Right atrium auricular region (tissue), 2 donors: Measurements from ENCODE around the gene PRDM15. TPM values are rescaled to one million over a fixed set of nuclear protein-coding genes. Genes with fewer than 3 reads are reported as not detected.
A peak's percentile ranks its signal among the peaks of the same experiment; 100 is the strongest.

Source experiments
- DNase-seq: peaks from one replicate; pipeline ENCODE4 v3.0.0-alpha.2; 2019; ENCODE audit warnings: low spot score
- H3K27ac ChIP-seq, 2 donors: fragments of 200-600 bp; sonication (generic); 1 replicate in 1 of 2; 2 replicates in 1 of 2; pipeline ENCODE4 v1.5.1; 2016 to 2019
- H3K27me3 ChIP-seq, 2 donors: fragments of 200-600 bp; sonication (generic); one replicate each; pipeline versions ENCODE4 v1.5.1 to v1.6.0; 2017 to 2019
- H3K36me3 ChIP-seq: fragments of 200-600 bp; sonication (generic); one replicate; pipeline ENCODE4 v1.5.1; 2016
- H3K4me1 ChIP-seq, 2 donors: fragments of 200-600 bp; sonication (generic); one replicate each; pipeline versions ENCODE4 v1.5.1 to v1.6.0; 2017 to 2019
- H3K4me3 ChIP-seq, 2 donors: fragments of 200-600 bp; sonication (generic); 1 replicate in 1 of 2; 2 replicates in 1 of 2; pipeline ENCODE4 v1.5.1; 2017 to 2019; ENCODE audit warnings: mild to moderate bottlenecking in 1 of 2, moderate library complexity in 1 of 2
- H3K9me3 ChIP-seq, 2 donors: fragments of 200-600 bp; sonication (generic); one replicate each; pipeline ENCODE4 v1.5.1; 2019
- CTCF ChIP-seq, 2 donors: fragments of 200-600 bp; sonication (generic); IDR thresholded peaks; one replicate each; pipeline ENCODE4 v1.5.1; 2019; ENCODE audit warnings: antibody characterized with exemption in 2 of 2
- total RNA-seq, 2 donors: library from RNA; depleted of rRNA; stranded (reverse); fragments of >200 nt; gene quantifications; one replicate each; pipeline ENCODE4 v1.1.0, GENCODE V29; 2016

Gene PRDM15
- total RNA-seq, 2 donors from 2014 or later, result 2.6 to 4.2 TPM

GRCh38 chr21:41876928-41877652 lies 2.1 kb downstream of the PRDM15 start:
- DNase-seq, result no peak
- Histone ChIP-seq H3K9me3 (no peaks in the 10 kb centered on the region), H3K36me3 (no peaks in the 10 kb centered on the region), H3K27ac (no peak overlapping the region), H3K27me3 (no peaks in the 10 kb centered on the region), H3K4me1 (peaks cover 0 to 5% of the 10 kb centered on the region in 2 donors), H3K4me3 (peak overlapping the region in 1 of 2 donors; percentile 76)
- no peak for TF ChIP-seq CTCF (IDR thresholded peaks at IDR 0.05)

GRCh38 chr21:41876396-41876795 lies 2.7 kb downstream of the PRDM15 start:
- TF ChIP-seq CTCF (IDR thresholded peaks at IDR 0.05), result no peak
- no peak overlapping the region for H3K27ac ChIP-seq
- no peaks in the 10 kb centered on the region for H3K27me3 ChIP-seq
- DNase-seq, result no peak
- H3K4me3 ChIP-seq, result no peak overlapping the region
- H3K9me3 ChIP-seq, result no peaks in the 10 kb centered on the region
- H3K36me3 ChIP-seq, result no peaks in the 10 kb centered on the region
- peaks cover 0 to 5% of the 10 kb centered on the region in 2 donors for H3K4me1 ChIP-seq

GRCh38 chr21:41875086-41875485 lies 4.1 kb downstream of the PRDM15 start:
- H3K27me3 ChIP-seq, result no peaks in the 10 kb centered on the region
- H3K36me3 ChIP-seq, result no peaks in the 10 kb centered on the region
- DNase-seq, result no peak
- H3K9me3 ChIP-seq, result no peaks in the 10 kb centered on the region
- no peak overlapping the region for H3K27ac ChIP-seq
- no peak for TF ChIP-seq CTCF (IDR thresholded peaks at IDR 0.05)
- H3K4me1 ChIP-seq, result peaks cover 0 to 5% of the 10 kb centered on the region in 2 donors
- no peak overlapping the region for H3K4me3 ChIP-seq

- H3K27me3 ChIP-seq, result no peaks in the 10 kb centered on the region
- no peak for TF ChIP-seq CTCF (IDR thresholded peaks at IDR 0.05)
Measured at GRCh38 chr21:41874611-41875010, 4.5 kb downstream of the PRDM15 start.

GRCh38 chr21:41873426-41873825 lies 5.7 kb downstream of the PRDM15 start:
- no peaks in the 10 kb centered on the region for H3K9me3 ChIP-seq
- no peak overlapping the region for H3K27ac ChIP-seq
- no peak overlapping the region for H3K4me3 ChIP-seq
- H3K27me3 ChIP-seq, result no peaks in the 10 kb centered on the region
- peaks cover 0 to 5% of the 10 kb centered on the region in 2 donors for H3K4me1 ChIP-seq
- no peak for TF ChIP-seq CTCF (IDR thresholded peaks at IDR 0.05)
- H3K36me3 ChIP-seq, result no peaks in the 10 kb centered on the region
- no peak for DNase-seq

More at GRCh38 chr21:41874611-41875010, 4.5 kb downstream of the PRDM15 start:
- H3K4me3 ChIP-seq, result no peak overlapping the region
- no peak for DNase-seq
- H3K4me1 ChIP-seq, result peaks cover 0 to 5% of the 10 kb centered on the region in 2 donors
- no peaks in the 10 kb centered on the region for H3K9me3 ChIP-seq
- H3K27ac ChIP-seq, result no peak overlapping the region
- no peaks in the 10 kb centered on the region for H3K36me3 ChIP-seq

- no peaks in the 10 kb centered on the region for H3K27me3 ChIP-seq
- no peaks in the 10 kb centered on the region for H3K9me3 ChIP-seq
- no peak for TF ChIP-seq CTCF (IDR thresholded peaks at IDR 0.05)
- DNase-seq, result no peak
- H3K4me3 ChIP-seq, result no peak overlapping the region
- H3K4me1 ChIP-seq, result peaks cover 0 to 5% of the 10 kb centered on the region in 2 donors
- no peaks in the 10 kb centered on the region for H3K36me3 ChIP-seq
- H3K27ac ChIP-seq, result no peak overlapping the region
Measured at GRCh38 chr21:41873005-41873404, 6.1 kb downstream of the PRDM15 start.
